SHP77 (cell line): ENCODE data around the gene KCNN4.

Experiments
- DNase-seq, 2 experiments: peaks; one replicate each; lab custom pipeline; 2025; lab: John Stamatoyannopoulos, UW

KCNN4 gene

GRCh38 chr19:43748205-43748594 is 32.6 kb downstream of the KCNN4 start:
- no peak for DNase-seq

GRCh38 chr19:43747557-43748204 is 33.1 kb downstream of the KCNN4 start:
- DNase-seq = no peak

GRCh38 chr19:43743059-43743458 is 37.7 kb downstream of the KCNN4 start:
- no peak for DNase-seq

- no peak for DNase-seq
Measured at GRCh38 chr19:43741075-43741825, 39.5 kb downstream of the KCNN4 start.

- DNase-seq = no peak
Measured at GRCh38 chr19:43739439-43740235, 41.1 kb downstream of the KCNN4 start.

- DNase-seq = no peak
Measured at GRCh38 chr19:43738780-43739211, 42.0 kb downstream of the KCNN4 start.

GRCh38 chr19:43735957-43736356 is 44.8 kb downstream of the KCNN4 start:
- no peak for DNase-seq

GRCh38 chr19:43735013-43735412 is 45.8 kb downstream of the KCNN4 start:
- DNase-seq = no peak

- no peak for DNase-seq
Measured at GRCh38 chr19:43731846-43732245, 48.9 kb downstream of the KCNN4 start.

GRCh38 chr19:43731346-43731745 is 49.4 kb downstream of the KCNN4 start:
- DNase-seq = no peak

- no peak for DNase-seq
Measured at GRCh38 chr19:43729919-43730318, 50.9 kb downstream of the KCNN4 start.

GRCh38 chr19:43727593-43727853 is 53.2 kb downstream of the KCNN4 start:
- no peak for DNase-seq

- DNase-seq = no peak
Measured at GRCh38 chr19:43726736-43727592, 53.8 kb downstream of the KCNN4 start.

GRCh38 chr19:43725468-43725867 is 55.3 kb downstream of the KCNN4 start:
- no peak for DNase-seq

- no peak for DNase-seq
Measured at GRCh38 chr19:43724896-43725295, 55.9 kb downstream of the KCNN4 start.

- DNase-seq = no peak
Measured at GRCh38 chr19:43723588-43723987, 57.2 kb downstream of the KCNN4 start.

GRCh38 chr19:43721469-43722048 is 59.2 kb downstream of the KCNN4 start:
- DNase-seq = no peak

- DNase-seq = no peak
Measured at GRCh38 chr19:43720936-43721335, 59.8 kb downstream of the KCNN4 start.

GRCh38 chr19:43719918-43720317 is 60.9 kb downstream of the KCNN4 start:
- DNase-seq = no peak

GRCh38 chr19:43719378-43719868 is 61.4 kb downstream of the KCNN4 start:
- DNase-seq = no peak

GRCh38 chr19:43718627-43719377 is 62.0 kb downstream of the KCNN4 start:
- DNase-seq = no peak
